MV-4-11 (cell line): ENCODE data around the gene INO80B.
A peak's percentile ranks its signal among the peaks of the same experiment; 100 is the strongest.
"Not testable (repeated sequence)": the region's sequence is repeated elsewhere in the genome, so short reads cannot be mapped to it uniquely, and the experiment has no call there.

Experiments
- DNase-seq: peaks from one replicate; lab custom pipeline; 2025; lab: John Stamatoyannopoulos, UW

The INO80B gene

DNA sequence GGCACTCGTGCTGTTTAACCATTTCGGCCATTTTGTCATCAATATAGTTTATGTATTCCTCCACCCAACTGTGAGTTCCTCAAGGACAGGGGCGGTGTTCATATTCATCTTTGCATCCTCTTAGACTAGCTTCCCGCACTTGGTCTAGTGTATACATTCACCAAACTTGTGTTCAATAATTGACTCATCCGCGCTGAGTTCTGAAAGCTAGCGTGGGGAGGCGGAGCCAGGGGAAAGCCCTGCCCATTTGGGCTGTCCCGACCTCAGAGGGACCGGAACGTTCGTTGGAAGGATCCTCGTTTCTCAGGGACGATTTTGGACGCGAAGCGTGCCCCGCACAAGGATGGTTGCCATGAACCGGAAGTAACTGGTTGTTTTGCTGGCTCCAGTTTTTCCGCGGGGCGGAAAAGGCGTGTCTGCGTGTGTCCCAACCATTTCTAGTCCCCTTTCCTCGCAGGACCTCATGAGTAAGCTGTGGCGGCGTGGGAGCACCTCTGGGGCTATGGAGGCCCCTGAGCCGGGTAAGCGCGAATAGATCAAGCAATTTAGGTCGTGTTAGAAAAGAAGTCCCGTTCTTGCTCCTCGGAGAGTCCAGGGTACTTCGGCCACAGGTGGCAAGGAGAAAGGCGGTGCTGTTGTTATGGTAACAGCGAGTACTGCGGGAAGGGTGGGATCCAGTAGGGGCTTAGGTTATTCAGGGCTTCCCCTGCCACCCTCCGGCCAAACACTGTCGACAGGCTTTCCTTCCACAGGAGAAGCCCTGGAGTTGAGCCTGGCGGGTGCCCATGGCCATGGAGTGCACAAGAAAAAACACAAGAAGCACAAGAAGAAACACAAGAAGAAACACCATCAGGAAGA is at the start of gene INO80B:
Gene INO80B (plus strand): TSS at position 434 of the 858 bp plus-strand sequence. CDS start 30 bp downstream, at position 464.
- peak; percentile 97 for DNase-seq

GRCh38 chr2:74406035-74406434 is 48.9 kb upstream of the INO80B start:
- DNase-seq, result no peak

DNA sequence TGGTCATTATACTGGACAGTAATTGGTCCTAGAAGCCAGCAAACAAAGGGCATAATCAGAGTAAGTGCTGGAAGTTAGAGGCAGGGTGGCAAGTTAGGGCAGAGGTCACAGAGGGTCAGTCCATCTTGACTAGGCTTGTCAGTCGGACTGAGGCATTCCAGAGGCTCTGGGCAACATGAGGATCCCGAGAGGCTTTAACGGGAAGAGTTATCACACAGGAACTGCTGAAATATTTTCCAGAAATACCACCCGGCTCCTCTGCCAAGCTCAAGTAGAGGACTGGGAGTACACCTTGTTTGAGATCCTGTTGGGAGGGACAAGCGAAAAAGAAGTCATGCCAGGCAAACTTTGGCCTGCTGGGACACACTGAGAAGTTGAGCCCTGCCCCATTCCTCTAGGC is 47.2 kb upstream of the INO80B start:
- DNase-seq, result no peak

DNA sequence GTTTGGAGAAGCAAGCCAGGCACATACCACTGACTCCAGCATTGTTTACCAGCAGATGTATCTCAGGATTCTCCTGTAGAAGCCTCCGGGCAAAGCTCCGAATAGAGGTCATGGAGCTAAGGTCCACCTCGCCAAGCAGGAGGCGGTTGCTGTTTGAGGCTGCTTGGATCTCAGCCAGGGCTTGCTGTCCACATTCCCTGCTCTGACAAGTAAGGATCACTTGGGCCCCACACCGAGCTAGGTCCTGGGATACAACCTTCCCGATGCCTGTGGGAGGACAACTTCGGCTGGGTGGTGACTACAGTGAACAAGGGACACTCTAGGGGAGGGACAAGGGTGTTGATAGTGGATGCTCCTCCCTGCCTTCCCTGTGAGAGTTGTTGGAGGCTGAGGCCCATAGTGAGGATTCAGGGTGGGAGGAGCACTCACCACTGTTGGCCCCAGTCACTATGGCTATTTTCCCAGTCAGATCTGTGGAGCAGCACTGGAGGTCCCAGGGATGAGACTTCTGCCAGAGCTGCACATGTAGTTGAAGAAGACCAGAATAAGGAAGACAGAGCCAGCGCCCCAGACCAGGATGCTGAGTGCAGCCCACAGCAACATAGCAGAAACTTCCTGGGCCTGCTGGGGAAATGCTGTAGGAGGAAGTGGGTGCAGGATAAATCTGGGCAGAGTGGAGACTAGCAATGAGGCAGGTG is 41.7 kb upstream of the INO80B start:
- DNase-seq, result peak; percentile 12

DNA sequence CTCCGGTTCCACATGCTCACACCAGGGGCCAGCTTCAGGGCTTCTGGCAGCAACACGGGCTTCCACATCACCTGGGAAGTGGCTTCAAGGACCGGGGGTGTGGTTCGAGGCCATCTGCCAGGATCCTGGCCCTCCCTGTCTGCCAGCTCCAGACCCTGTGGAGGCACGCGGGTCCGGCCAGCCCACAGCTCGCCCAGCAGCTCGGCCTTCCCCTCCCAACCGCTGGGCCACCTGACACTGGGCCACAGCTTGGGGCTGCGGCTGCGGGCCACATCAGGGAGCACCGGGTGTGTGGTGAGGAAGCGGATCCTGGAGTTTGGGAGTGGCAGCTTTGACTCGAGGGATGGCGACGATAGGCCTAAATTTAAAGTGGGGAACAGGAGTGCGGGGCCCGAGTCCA is 40.4 kb upstream of the INO80B start:
- no peak for DNase-seq

DNA sequence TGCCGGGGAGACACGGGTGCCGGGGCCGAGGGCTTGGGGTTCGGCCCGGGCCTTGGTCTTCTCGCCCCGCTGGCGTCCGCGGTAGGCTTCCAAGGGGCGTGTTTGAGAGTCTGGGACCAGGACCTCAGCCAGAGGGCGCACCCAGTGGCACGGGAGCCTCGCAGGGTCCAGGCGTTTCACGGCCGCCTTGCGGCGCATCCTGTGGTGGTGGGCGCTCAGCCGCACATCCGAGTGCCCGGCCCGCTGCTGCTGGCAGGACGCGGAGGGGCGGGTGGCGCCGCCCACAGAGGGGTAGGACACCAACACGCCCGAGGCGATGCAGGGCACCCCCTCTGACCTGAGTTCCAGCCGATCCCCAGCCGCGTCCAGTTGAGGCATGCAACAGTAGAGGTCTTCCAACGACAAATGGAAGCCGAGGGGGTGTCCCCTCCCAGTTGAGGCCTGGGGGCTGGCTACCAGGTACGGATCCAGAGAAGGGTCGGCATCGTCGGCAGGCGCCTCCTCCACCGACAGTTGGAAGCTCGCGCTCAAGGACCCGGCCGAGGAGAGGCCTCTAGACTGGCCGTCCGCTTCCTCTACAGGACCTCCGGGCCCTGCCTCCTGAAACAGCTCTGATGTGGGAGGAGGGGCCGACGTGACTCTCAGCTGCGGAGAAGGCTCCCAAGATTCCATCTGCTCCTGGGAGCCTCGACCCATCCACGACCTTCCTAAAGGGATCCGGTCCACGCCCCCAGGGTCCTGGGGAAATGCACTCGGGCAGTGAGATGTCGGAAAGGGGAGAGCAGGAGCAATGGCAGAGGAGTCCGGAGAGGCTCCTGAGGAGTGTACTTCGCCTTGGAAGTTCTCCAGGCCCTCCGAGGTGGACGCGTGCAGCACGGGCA is 39.8 kb upstream of the INO80B start:
- DNase-seq, result no peak

DNA sequence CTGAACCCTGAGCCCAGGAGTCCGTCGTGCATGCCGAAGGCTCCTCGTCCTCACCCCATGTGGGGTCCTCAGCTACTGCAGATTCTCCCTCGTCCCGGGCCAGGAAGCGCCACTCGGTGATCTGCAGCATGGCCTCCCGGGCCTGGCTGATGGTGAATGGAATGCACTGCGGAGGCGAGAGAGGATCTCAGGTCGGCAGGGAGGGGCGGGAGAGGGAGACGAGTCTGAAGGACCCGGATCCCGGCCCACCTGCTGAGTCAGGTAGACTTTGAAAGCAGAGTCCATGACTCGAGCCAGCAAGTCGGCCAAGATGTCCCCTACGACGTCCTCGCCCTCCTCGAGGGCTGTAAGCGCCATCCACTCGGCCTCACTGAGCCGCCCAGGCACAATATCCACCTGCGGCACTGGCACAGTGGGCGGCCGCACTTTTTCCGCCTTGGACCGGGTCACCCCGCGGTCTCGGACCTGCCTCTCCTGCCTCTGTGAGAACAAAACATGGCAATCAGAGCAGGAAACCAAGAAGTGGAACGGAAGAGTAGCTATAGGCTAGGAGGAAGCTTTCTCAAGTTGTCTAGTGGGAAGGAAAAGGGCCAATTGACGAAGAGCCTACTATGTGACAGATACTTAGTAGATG is 39.0 kb upstream of the INO80B start:
- DNase-seq, result no peak

DNA sequence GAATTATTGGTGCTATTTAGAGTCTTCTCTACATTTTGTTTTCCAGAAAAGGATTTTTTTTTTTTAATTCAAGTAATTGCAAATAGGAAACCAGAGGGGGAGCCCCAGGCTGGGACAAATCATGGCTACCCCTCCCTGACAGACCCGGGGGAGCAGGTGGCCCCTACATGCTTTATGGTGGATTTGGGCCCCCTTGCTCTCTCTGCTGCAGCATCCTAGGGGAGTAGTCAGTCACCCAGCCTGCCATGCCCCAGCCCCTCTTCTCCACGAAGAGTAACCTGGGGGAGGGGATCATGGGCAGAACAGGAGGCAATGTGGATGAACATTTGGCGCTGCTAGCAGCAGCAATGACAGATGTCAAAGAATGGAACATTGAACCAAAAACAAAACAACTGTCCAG is 38.1 kb upstream of the INO80B start:
- no peak for DNase-seq

DNA sequence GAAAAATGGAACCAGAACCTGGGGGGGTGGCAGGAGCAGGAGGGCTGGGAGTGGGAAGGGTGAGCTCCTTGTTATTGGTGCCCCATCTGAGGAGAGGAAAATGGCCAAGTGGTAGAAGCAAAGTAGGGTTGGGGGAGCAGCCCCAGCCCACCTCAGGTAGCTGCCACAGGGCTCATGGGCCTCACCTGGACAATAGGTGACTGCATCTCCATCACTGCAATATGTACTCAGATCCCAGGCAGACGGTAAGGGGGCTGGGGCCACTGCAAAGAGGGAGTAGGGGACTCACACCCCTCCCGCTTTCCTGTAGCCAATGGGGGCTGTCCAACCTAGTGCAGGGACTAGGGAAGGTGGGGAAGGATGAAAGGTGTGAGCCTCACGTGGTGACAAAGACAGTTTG is 37.7 kb upstream of the INO80B start:
- DNase-seq, result no peak

- no peak for DNase-seq
Observed at GRCh38 chr2:74417763-74418162, 37.1 kb upstream of the INO80B start.

GRCh38 chr2:74418312-74418711 is 36.6 kb upstream of the INO80B start:
- DNase-seq, result peak; percentile 38

DNA sequence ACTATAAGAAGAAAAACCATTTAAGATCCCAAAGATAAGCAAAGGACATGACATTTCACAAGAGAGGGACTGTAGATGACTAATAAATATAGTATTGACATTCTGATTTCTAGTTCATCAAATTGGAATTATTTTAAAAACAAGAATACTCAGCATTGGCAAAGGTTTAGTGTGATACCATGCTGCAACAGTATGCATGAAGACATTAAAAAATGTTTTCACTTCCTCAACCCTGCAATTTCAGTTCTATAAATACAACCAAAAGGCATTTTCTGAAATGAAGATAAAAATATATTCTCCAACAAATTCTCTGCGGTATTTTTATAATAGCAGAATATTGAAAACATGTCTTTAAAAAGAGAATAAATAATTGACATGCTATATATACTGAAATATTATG is 35.5 kb upstream of the INO80B start:
- peak; percentile 58 for DNase-seq

GRCh38 chr2:74420006-74420405 is 34.9 kb upstream of the INO80B start:
- DNase-seq, result no peak

- DNase-seq, result not testable (repeated sequence)
Observed at GRCh38 chr2:74420443-74421103, 34.3 kb upstream of the INO80B start.

DNA sequence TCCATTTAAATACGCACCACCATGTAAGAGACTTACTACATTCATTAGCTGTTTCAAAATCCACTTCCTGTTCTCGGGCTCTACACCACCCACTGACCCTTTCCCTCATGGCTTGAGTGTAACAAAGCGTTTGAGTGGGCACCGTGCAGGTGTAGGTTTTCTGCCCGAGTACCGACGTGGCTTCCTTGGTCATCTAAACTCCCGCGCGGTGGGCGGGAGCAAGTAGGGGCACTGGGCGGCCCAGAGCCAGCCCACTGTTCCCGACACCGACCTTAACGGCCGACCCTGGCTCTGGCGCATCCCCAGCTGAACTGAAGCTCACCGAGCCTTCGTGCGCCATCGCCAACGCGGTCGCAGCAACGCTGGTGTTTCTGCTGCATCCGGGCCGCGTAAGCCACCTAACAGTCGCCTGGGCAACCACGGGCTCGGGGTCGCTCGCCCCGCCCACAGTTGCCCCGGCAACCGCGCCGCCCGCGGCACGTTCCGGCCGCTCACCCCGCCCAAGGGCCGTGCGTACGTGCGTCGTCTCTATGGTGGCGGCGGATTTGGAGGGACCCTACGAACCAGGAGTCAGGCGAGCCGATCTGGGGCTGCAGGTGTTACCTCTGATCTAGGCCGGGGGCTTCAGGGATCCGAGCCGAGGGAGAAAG is 33.5 kb upstream of the INO80B start, which contains the start of the genes C2orf81 and WDR54:
Gene C2orf81 (minus strand): TSS at position 399 of the 650 bp plus-strand sequence. CDS start 59 bp downstream, at position 340.
Gene WDR54 (plus strand): TSS at position 510 of the 650 bp plus-strand sequence. CDS start 424 bp downstream, outside the sequence.
- DNase-seq, result peak; percentile 89

DNA sequence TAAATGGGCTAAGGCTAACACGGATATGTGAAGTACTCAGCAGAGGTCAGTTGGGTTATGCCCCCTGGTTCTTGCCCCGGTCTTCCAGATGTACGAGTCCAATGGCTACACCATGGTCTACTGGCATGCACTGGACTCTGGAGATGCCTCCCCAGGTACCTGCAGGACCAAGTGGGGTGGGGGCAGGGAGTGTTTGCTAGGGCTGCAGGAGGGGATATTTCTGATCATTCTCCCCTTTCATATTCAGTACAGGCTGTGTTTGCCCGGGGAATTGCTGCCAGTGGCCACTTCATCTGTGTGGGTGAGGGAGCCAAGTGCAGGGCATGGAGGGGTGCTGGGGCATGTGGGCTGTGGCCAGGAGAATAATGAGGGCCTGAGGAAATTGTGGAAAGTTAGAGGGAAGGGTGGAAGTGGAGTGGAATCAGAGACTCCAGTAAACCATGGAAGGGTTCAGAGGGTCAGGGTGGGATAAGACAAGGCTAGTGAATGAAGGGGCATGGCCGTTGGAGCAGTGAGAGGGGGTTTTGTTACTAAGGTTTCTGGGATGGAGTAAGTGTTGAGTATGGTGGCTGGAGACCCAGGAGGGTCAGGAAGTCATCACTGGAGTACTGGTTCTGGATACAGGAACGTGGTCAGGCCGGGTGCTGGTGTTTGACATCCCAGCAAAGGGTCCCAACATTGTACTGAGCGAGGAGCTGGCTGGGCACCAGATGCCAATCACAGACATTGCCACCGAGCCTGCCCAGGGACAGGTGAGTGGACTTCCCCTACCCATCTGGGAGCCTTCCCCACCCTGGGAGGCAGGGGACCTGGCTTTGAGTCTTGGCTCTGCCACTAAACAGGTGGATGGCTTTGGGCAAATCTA is 31.4 kb upstream of the INO80B start:
- no peak for DNase-seq

DNA sequence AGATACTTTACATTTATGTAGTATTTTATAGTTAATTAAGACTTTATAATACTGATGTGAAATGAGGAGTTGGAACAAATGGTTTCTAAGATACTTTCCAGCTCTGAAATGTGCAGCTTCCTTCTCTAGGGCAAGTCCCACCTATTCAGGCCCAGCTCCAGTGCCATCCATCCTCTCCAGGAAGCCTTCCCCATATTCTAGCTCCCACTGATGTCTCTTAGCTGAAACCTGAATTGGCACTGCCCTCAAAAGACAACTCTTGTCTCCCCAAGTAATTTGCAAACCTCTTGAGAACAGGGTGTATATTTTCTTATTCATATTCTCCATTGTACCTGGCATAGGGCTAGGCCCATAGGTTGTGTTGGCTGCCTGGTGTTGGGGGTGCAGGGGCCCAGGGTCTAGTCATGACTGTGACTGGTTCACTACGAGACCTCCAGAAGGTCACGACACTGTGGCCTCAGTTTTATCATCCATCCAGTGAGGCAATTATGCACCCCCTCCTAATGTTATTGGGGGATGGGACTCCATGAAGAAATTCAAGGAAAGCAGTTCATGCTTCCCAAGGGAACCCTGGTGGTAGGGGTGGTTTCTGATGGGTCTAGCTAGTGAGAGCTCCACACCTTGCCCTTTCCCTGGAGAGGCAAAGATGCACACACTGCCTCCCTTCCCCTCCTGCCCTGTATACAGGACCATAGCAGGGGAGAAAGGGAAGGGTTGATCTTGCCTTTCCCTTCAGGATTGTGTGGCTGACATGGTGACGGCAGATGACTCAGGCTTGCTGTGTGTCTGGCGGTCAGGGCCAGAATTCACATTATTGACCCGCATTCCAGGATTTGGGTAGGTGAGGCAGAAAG is 30.5 kb upstream of the INO80B start:
- no peak for DNase-seq

GRCh38 chr2:74424995-74425406 is 29.9 kb upstream of the INO80B start:
- DNase-seq, result no peak

GRCh38 chr2:74425523-74425922 is 29.4 kb upstream of the INO80B start:
- no peak for DNase-seq
